Neural crest cell (in vitro differentiated cells): ENCODE results near the gene LDHAL6B. TPM values are rescaled to one million over a fixed set of nuclear protein-coding genes. Genes with fewer than 3 reads are reported as not detected.

Experiments used
- DNase-seq: peaks from one replicate; pipeline ENCODE4 v3.0.0; 2021; ENCODE audit warnings: low read depth, mixed read lengths, low spot score
- H3K27ac Mint-ChIP-seq: one replicate; pipeline ENCODE4 v1.8.0; 2021; ENCODE audit warnings: mild to moderate bottlenecking, mixed read lengths; ENCODE audit not compliant: unreplicated experiment
- H3K27me3 Mint-ChIP-seq: 2 replicates; pipeline ENCODE4 v1.8.0; 2021; ENCODE audit warnings: low read depth, mild to moderate bottlenecking, mixed read lengths
- H3K36me3 Mint-ChIP-seq: 2 replicates; pipeline ENCODE4 v1.8.0; 2021; ENCODE audit warnings: low read depth, mild to moderate bottlenecking, mixed read lengths
- H3K4me1 Mint-ChIP-seq: 2 replicates; pipeline ENCODE4 v1.8.0; 2021; ENCODE audit warnings: mixed read lengths
- H3K4me3 Mint-ChIP-seq: one replicate; pipeline ENCODE4 v1.8.0; 2021; ENCODE audit warnings: mild to moderate bottlenecking, mixed read lengths
- H3K9me3 Mint-ChIP-seq: 2 replicates; pipeline ENCODE4 v1.8.0; 2021; ENCODE audit warnings: mixed read lengths
- total RNA-seq: library from RNA; stranded (reverse); gene quantifications from 2 replicates; pipeline ENCODE4 v1.2.1, GENCODE V29; 2021
- TF ChIP-seq, protein P1 (sequence below): fragments of 200-600 bp; sonication (generic); conservative IDR thresholded peaks from 2 replicates; pipeline ENCODE4 v1.5.0; 2021; ENCODE audit warnings: antibody characterized with exemption, mild to moderate bottlenecking

Gene LDHAL6B
- total RNA-seq, 1 donor from 2014 or later: not detected

GRCh38 chr15:59208613-59209249 lies 2.1 kb downstream of the LDHAL6B start:
- Mint-ChIP-seq H3K9me3 (no peaks in the 10 kb centered on the region), H3K36me3 (peaks cover 28% of the 10 kb centered on the region), H3K27me3 (no peaks in the 10 kb centered on the region), H3K27ac (no peak overlapping the region), H3K4me1 (peaks cover 17% of the 10 kb centered on the region), H3K4me3 (no peak overlapping the region)
- no peak for DNase-seq
- TF ChIP-seq, protein P1, sequence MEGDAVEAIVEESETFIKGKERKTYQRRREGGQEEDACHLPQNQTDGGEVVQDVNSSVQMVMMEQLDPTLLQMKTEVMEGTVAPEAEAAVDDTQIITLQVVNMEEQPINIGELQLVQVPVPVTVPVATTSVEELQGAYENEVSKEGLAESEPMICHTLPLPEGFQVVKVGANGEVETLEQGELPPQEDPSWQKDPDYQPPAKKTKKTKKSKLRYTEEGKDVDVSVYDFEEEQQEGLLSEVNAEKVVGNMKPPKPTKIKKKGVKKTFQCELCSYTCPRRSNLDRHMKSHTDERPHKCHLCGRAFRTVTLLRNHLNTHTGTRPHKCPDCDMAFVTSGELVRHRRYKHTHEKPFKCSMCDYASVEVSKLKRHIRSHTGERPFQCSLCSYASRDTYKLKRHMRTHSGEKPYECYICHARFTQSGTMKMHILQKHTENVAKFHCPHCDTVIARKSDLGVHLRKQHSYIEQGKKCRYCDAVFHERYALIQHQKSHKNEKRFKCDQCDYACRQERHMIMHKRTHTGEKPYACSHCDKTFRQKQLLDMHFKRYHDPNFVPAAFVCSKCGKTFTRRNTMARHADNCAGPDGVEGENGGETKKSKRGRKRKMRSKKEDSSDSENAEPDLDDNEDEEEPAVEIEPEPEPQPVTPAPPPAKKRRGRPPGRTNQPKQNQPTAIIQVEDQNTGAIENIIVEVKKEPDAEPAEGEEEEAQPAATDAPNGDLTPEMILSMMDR: no peak

DNA sequence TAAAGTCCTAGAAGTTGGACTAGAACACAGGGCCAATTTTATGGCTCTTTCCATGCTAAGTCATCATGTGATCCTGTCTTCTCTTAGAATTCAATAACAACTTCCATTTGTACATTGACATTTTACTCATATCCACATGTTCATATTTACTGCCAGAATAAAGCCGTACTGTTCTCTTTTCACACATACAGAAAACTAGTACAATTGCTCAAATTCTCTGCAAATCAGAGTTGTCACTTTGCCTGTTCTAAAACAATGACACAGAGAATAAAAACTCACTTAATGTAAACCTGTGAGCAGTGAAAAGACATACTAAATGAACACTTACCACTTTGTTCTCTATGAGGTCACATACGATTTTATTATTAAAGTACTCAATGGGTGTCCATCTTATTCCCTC lies 3.5 kb downstream of the LDHAL6B start:
- no peaks in the 10 kb centered on the region for H3K9me3 Mint-ChIP-seq
- H3K36me3 Mint-ChIP-seq: peaks cover 27% of the 10 kb centered on the region
- no peak for DNase-seq
- no peak overlapping the region for H3K27ac Mint-ChIP-seq
- TF ChIP-seq, protein P1: no peak
- no peak overlapping the region for H3K4me3 Mint-ChIP-seq
- H3K4me1 Mint-ChIP-seq: peaks cover 8% of the 10 kb centered on the region
- H3K27me3 Mint-ChIP-seq: no peaks in the 10 kb centered on the region

DNA sequence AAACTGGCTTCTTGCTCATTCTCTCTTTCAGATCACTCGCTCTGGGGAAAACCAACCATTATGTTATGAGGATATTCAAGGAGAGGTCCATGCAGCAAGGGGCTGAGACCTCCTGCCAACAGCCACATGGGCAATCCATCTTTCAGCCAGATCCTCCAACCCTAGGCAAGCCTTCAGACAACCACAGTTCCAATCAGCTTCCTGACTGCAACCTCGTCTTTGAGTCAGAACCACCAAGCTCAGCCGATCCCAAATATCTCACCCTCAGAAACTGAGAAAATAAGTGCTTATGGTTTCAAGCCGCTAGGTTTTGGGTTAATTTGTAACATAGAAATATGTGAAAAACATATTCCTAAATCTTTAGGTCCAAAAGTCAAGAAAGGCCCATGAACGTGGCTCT lies 10.3 kb downstream of the LDHAL6B start:
- Mint-ChIP-seq H3K4me3 (no peak overlapping the region), H3K36me3 (peaks cover 3% of the 10 kb centered on the region), H3K27me3 (no peaks in the 10 kb centered on the region), H3K4me1 (peaks cover 9% of the 10 kb centered on the region), H3K27ac (peak overlapping the region; percentile 31), H3K9me3 (no peaks in the 10 kb centered on the region)
- TF ChIP-seq, protein P1: no peak
- no peak for DNase-seq

DNA sequence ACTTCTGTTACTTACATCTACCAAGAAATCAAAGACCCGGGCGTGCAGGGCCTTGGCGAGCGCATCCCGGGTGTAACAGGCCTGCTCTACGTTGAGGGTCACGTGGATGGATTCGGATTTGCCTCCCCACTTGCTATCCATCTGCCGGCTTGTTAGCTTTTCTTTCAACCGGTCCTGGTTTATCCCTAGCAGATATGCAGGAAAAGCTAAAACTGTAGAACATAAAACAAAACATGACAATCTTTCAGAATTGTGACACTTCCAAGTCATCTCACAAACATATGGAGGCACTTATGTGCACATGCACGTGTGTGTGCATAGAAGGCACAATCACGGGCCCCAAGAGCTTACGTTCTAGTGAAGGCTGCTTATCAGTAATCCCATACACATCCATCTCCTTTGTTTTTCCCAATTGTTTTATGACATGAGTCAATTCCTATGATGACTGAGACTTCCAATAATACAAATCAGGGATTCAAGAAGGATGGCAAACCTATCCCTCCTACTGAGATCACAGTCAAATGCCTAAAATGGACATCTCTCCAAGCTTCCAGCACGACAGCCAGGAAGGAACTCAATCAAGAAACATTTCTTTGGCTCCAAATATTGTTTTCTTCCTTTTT lies 11.3 kb downstream of the LDHAL6B start:
- Mint-ChIP-seq H3K36me3 (peaks cover 5% of the 10 kb centered on the region), H3K27me3 (no peaks in the 10 kb centered on the region), H3K4me3 (no peak overlapping the region), H3K4me1 (peaks cover 5% of the 10 kb centered on the region), H3K27ac (no peak overlapping the region), H3K9me3 (no peaks in the 10 kb centered on the region)
- TF ChIP-seq, protein P1: no peak
- no peak for DNase-seq

- Mint-ChIP-seq H3K36me3 (peaks cover 8% of the 10 kb centered on the region), H3K4me3 (no peak overlapping the region), H3K9me3 (no peaks in the 10 kb centered on the region), H3K4me1 (peaks cover 5% of the 10 kb centered on the region), H3K27me3 (no peaks in the 10 kb centered on the region), H3K27ac (peak overlapping the region; percentile 2)
- TF ChIP-seq, protein P1: no peak
- DNase-seq: no peak
Measured at GRCh38 chr15:59218710-59219109, 12.1 kb downstream of the LDHAL6B start.
